ENCODE data around the gene ZFAND2B. TPM values are rescaled to one million over a fixed set of nuclear protein-coding genes. Genes with fewer than 3 reads are reported as not detected.
A peak's percentile ranks its signal among the peaks of the same experiment; 100 is the strongest.

The ZFAND2B gene
- total RNA-seq, 1 donor from 2014 or later, result 49.5 TPM

DNA sequence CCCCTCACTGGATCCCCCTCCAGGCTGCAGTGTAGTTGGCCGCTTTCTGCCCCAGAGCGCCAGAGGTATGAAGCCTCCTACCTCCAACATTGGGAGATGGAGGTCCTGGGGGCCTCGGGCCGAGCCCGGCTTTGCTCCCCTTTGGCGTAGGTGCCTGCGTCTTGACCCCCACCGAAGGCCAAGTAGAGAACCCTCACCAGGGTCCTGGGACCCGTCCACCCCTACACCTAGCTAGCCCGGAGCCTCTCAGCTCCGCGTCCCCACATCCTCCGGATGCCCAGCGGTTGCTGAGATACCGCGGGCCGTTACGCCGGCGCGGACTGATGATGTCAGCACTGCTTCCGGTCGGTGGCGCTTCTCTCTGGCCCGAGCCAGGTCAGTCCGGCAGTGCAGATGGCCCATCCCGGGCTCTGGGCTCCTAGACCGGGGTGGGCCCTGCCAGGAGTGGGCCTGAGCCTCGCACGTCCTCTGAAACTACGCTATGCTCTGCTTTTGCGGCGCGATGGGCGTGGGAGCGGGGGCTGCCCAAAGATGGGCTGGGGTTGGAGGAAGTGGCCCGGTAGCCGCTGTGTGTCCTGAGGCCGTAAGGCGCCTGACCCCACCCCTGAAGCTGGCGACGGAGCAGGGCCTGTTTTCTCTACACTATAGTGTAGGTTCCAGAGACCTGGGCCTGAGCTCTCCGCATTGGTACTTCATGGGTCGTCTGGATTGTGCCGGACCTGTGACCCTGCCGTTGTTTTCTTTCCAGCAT, 38.7 kb downstream of the ZFAND2B start, which contains the start of the genes GLB1L and STK16:
Gene GLB1L, minus strand, starts transcription at position 297 of the 751 bp plus-strand sequence. CDS start 1,871 bp downstream, outside the sequence.
Gene STK16, plus strand, starts transcription at position 332 of the 751 bp plus-strand sequence. CDS start 521 bp downstream, outside the sequence.
- TF ChIP-seq, protein P1, sequence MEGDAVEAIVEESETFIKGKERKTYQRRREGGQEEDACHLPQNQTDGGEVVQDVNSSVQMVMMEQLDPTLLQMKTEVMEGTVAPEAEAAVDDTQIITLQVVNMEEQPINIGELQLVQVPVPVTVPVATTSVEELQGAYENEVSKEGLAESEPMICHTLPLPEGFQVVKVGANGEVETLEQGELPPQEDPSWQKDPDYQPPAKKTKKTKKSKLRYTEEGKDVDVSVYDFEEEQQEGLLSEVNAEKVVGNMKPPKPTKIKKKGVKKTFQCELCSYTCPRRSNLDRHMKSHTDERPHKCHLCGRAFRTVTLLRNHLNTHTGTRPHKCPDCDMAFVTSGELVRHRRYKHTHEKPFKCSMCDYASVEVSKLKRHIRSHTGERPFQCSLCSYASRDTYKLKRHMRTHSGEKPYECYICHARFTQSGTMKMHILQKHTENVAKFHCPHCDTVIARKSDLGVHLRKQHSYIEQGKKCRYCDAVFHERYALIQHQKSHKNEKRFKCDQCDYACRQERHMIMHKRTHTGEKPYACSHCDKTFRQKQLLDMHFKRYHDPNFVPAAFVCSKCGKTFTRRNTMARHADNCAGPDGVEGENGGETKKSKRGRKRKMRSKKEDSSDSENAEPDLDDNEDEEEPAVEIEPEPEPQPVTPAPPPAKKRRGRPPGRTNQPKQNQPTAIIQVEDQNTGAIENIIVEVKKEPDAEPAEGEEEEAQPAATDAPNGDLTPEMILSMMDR (IDR thresholded peaks at IDR 0.05; ENCODE audit: partially characterized antibody, unreplicated experiment), result no peak
- peak; percentile 97 for DNase-seq
- peaks cover 1% of the 10 kb centered on the region for H3K27me3 Mint-ChIP-seq (ENCODE audit: unreplicated experiment)
- no peaks in the 10 kb centered on the region for H3K36me3 Mint-ChIP-seq (ENCODE audit: unreplicated experiment)
- H3K4me1 Mint-ChIP-seq (ENCODE audit: low read depth, unreplicated experiment), result peaks cover 7% of the 10 kb centered on the region
- peak within 1 kb of the TSS; percentile 97 for H3K4me3 Mint-ChIP-seq (ENCODE audit: unreplicated experiment)
- H3K9me3 Mint-ChIP-seq (ENCODE audit: unreplicated experiment), result peaks cover 6% of the 10 kb centered on the region
- peak within 1 kb of the TSS; percentile 99 for H3K27ac Mint-ChIP-seq (ENCODE audit: unreplicated experiment)

DNA sequence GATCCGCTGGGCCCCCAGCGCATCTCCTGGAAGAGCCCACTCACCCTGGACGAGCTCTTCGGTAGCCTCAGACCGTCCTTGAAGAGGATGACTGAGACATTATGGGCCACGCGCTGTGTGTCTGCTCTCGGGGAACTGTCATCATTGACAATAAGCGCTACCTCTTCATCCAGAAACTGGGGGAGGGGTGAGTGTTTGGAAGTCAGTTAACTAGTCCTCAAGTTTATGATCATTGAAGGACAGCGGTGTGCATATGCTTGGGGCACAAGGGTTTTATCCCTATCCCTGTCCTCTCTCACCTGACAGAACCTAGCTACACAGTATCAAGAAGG, 39.3 kb downstream of the ZFAND2B start:
- peaks cover 9% of the 10 kb centered on the region for H3K4me1 Mint-ChIP-seq (ENCODE audit: low read depth, unreplicated experiment)
- peak overlapping the region; percentile 97 for H3K4me3 Mint-ChIP-seq (ENCODE audit: unreplicated experiment)
- peak overlapping the region; percentile 99 for H3K27ac Mint-ChIP-seq (ENCODE audit: unreplicated experiment)
- peaks cover 1% of the 10 kb centered on the region for H3K27me3 Mint-ChIP-seq (ENCODE audit: unreplicated experiment)
- DNase-seq, result no peak
- no peaks in the 10 kb centered on the region for H3K36me3 Mint-ChIP-seq (ENCODE audit: unreplicated experiment)
- TF ChIP-seq, protein P1 (IDR thresholded peaks at IDR 0.05; ENCODE audit: partially characterized antibody, unreplicated experiment), result no peak
- peaks cover 6% of the 10 kb centered on the region for H3K9me3 Mint-ChIP-seq (ENCODE audit: unreplicated experiment)

DNA sequence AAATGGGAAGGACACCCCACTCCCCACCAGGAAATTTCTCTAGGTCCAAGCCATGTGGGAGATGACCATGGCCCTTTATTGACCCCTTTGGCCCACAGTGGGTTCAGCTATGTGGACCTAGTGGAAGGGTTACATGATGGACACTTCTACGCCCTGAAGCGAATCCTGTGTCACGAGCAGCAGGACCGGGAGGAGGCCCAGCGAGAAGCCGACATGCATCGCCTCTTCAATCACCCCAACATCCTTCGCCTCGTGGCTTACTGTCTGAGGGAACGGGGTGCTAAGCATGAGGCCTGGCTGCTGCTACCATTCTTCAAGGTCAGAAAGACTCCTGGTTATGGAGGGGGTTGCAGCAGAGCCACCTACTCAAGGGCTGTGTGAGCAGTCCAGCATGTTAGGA, 40.0 kb downstream of the ZFAND2B start:
- H3K36me3 Mint-ChIP-seq (ENCODE audit: unreplicated experiment), result no peaks in the 10 kb centered on the region
- H3K4me3 Mint-ChIP-seq (ENCODE audit: unreplicated experiment), result peak overlapping the region; percentile 97
- peaks cover 6% of the 10 kb centered on the region for H3K9me3 Mint-ChIP-seq (ENCODE audit: unreplicated experiment)
- peaks cover 1% of the 10 kb centered on the region for H3K27me3 Mint-ChIP-seq (ENCODE audit: unreplicated experiment)
- no peak for DNase-seq
- peak overlapping the region; percentile 62 for H3K27ac Mint-ChIP-seq (ENCODE audit: unreplicated experiment)
- peaks cover 15% of the 10 kb centered on the region for H3K4me1 Mint-ChIP-seq (ENCODE audit: low read depth, unreplicated experiment)
- TF ChIP-seq, protein P1 (IDR thresholded peaks at IDR 0.05; ENCODE audit: partially characterized antibody, unreplicated experiment), result no peak

DNA sequence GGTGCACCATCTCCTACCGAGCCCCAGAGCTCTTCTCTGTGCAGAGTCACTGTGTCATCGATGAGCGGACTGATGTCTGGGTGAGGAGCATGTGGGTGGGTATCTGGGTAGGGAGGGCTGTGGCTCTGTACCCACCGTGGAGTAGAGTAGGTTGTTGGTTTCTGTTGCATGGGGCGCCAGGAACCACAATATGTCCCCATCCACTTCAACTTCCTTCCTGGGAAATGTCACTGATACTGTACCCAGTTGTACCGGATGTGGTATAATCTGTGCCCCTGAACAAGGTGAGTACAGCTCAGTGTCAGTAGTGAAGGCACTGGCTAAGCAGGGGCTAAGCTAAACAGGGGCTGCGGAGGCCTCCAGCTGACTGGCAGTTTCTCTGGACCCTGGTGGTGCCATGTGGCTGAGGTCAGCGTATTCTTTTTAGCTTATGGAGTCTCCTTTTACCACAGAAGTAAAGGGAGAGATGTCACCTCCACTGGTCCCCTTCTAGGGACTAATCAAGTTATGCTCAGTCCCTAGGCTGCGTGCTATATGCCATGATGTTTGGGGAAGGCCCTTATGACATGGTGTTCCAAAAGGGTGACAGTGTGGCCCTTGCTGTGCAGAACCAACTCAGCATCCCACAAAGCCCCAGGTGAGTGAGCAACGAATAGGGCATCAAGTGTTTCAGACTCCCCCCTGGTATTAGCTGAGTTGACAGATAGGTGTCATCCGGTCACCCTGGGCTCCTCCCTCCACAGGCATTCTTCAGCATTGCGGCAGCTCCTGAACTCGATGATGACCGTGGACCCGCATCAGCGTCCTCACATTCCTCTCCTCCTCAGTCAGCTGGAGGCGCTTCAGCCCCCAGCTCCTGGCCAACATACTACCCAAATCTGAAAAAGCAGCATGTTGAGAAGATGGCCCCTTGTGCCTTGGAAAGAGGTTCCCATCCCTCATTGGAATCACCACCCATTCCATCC, 41.4 kb downstream of the ZFAND2B start:
- H3K27me3 Mint-ChIP-seq (ENCODE audit: unreplicated experiment), result peaks cover 4% of the 10 kb centered on the region
- peaks cover 21% of the 10 kb centered on the region for H3K4me1 Mint-ChIP-seq (ENCODE audit: low read depth, unreplicated experiment)
- no peak for DNase-seq
- H3K9me3 Mint-ChIP-seq (ENCODE audit: unreplicated experiment), result peaks cover 11% of the 10 kb centered on the region
- TF ChIP-seq, protein P1 (IDR thresholded peaks at IDR 0.05; ENCODE audit: partially characterized antibody, unreplicated experiment), result no peak
- H3K27ac Mint-ChIP-seq (ENCODE audit: unreplicated experiment), result peak overlapping the region; percentile 22
- H3K36me3 Mint-ChIP-seq (ENCODE audit: unreplicated experiment), result no peaks in the 10 kb centered on the region
- no peak overlapping the region for H3K4me3 Mint-ChIP-seq (ENCODE audit: unreplicated experiment)

Measured in glutamatergic neuron (in vitro differentiated cells).